ENCODE results near the gene ZFYVE27. TPM values are rescaled to one million over a fixed set of nuclear protein-coding genes. Genes with fewer than 3 reads are reported as not detected.

The ZFYVE27 gene
- total and polyA plus RNA-seq, 2 donors (not counting 3 experiments of a cell fraction or from before 2014, with no cell fraction given): 16.3 to 24.2 TPM

- no peaks in the 10 kb centered on the region for H3K36me3 ChIP-seq (ENCODE audit: control insufficient read depth in 2 of 2, extremely low read depth in 1 of 2, insufficient read depth in 2 of 2, low read length in 2 of 2)
- H3K27ac ChIP-seq (ENCODE audit: insufficient read depth, low read depth, low read length): no peak overlapping the region
- peaks cover 4% of the 10 kb centered on the region for H3K4me1 ChIP-seq (ENCODE audit: control insufficient read depth, extremely low read depth, insufficient read depth, low read length)
- BruUV-seq (replicated peaks): no TSS peak
- H3K27me3 ChIP-seq (ENCODE audit: control insufficient read depth in 2 of 2, insufficient read depth in 2 of 2, low read length in 2 of 2): no peaks in the 10 kb centered on the region
- H2AFZ ChIP-seq (ENCODE audit: low read depth, low read length): no peak overlapping the region
- DNase-seq (ENCODE audit: low read depth, low spot score) (no peak), FAIRE-seq (no peak)
- H3K9me1 ChIP-seq (replicated peaks; ENCODE audit: control insufficient read depth, extremely low read depth, insufficient read depth, low read length): no peaks in the 10 kb centered on the region
- dilution Hi-C loops (cut with MboI; ENCODE audit: extremely low pct_ligation_motif_present, low sequenced_read_pairs) (no loop called here), intact Hi-C loops (cut with micrococcal nuclease) (no loop called here)
- H3K4me3 ChIP-seq (replicated peaks in 1 of 3; ENCODE audit: insufficient read depth in 1 of 3, low read depth in 1 of 3, low read length in 3 of 3): no peak overlapping the region
- ChIA-PET CTCF (interaction anchor here (1.0 to 3.0 kb wide), 6 partner anchors 10 to 262 kb away, joined by 3 to 15 read pairs (median 6); no protein-coding TSS in a partner anchor), POLR2A (no interaction called here)
- no peaks in the 10 kb centered on the region for H3K79me2 ChIP-seq (ENCODE audit: control insufficient read depth, insufficient read depth, low read length)
- H4K20me1 ChIP-seq (replicated peaks; ENCODE audit: control insufficient read depth, extremely low read depth, insufficient read depth, low read length): no peaks in the 10 kb centered on the region
- TF ChIP-seq FOS (IDR thresholded peaks at IDR 0.05; ENCODE audit: borderline replicate concordance, insufficient read depth, low read length) (no peak), MYC (IDR thresholded peaks at IDR 0.05; ENCODE audit: low read depth, low read length) (no peak), MAX (IDR thresholded peaks at IDR 0.05; ENCODE audit: insufficient read depth, insufficient read length) (no peak), EZH2 (IDR thresholded peaks at IDR 0.05; ENCODE audit: borderline replicate concordance, low read depth, low read length, severe bottlenecking) (no peak), GATA2 (IDR thresholded peaks at IDR 0.05; ENCODE audit: insufficient read depth, insufficient read length, low read depth, low read length) (no peak), CTCF (IDR thresholded peaks at IDR 0.05; ENCODE audit: extremely low read depth in 1 of 2, insufficient read depth in 1 of 2, low read depth in 1 of 2, low read length in 2 of 2) (no peak), POLR2AphosphoS5 (IDR thresholded peaks at IDR 0.05; ENCODE audit: insufficient read depth, low read depth, low read length) (no peak)
- H3K9me3 ChIP-seq (replicated peaks; ENCODE audit: control insufficient read depth, insufficient read depth, low read length): no peaks in the 10 kb centered on the region
- H3K9ac ChIP-seq (replicated peaks; ENCODE audit: extremely low read depth, insufficient read depth, low read length): no peak overlapping the region
- no peak overlapping the region for H3K4me2 ChIP-seq (ENCODE audit: insufficient read depth, low read length)
These were observed 44.1 kb downstream of the ZFYVE27 start for GRCh38 chr10:97780841-97781617.
